Endometrial microvascular endothelial cells (primary cell): ENCODE data around the gene LMBRD1. TPM values are rescaled to one million over a fixed set of nuclear protein-coding genes. Genes with fewer than 3 reads are reported as not detected.
"Not testable (repeated sequence)": the region's sequence is repeated elsewhere in the genome, so short reads cannot be mapped to it uniquely, and the experiment has no call there.

Experiments used
- in situ Hi-C: cut with HindIII; loops from 2 replicates; pipeline ENCODE4 v1.10.0; 2017; ENCODE audit warnings: low sequenced_read_pairs, low pct_unique_long_range_greater_than_20kb; ENCODE audit errors: inconsistent ontology term
- total RNA-seq: library from RNA; depleted of rRNA; stranded (reverse); fragments of >200 nt; gene quantifications from one replicate; pipeline ENCODE4 v1.2.3, GENCODE V29; 2015; ENCODE audit errors: inconsistent ontology term

The LMBRD1 gene
- total RNA-seq, 1 donor from 2014 or later = 23.4 TPM

DNA sequence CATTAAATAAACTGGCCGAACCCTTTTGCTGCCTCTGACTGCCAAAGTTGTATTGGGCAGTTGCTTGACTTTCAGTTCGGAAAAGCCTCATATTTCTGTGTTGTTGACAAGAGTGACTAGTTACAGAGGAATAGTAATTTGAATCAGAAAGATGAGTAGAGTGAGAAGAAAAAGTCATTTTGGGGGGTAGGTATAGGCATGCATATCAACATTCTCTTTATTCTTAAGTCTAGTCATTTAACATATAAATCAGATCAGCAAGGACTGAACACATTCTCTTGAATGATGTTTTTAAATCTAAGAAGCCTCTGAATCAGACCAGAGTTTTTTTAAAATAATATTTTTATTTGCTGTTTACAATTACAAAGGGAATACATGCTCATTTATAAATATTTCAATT lies 4.9 kb upstream of the LMBRD1 start:
- in situ Hi-C loops = no loop called here

DNA sequence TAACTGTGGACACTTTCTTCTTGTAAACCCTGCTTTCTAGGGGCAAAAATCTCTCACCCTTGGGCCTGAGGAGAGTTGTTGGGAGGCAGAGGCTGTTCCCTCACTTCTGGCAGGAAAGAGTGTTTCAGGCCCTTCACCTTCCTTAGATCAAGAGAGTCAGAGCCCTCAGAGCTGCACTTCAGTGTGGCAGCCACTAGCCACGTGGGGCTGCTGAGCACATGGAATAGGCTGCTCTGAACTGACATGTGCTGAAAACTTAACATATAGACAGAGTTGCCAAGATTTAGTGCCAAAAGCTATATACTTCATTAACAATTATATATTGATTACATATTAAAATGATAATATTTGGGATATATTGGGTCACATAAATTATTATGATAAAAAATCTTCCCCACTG lies 4.4 kb upstream of the LMBRD1 start:
- in situ Hi-C loops = no loop called here

DNA sequence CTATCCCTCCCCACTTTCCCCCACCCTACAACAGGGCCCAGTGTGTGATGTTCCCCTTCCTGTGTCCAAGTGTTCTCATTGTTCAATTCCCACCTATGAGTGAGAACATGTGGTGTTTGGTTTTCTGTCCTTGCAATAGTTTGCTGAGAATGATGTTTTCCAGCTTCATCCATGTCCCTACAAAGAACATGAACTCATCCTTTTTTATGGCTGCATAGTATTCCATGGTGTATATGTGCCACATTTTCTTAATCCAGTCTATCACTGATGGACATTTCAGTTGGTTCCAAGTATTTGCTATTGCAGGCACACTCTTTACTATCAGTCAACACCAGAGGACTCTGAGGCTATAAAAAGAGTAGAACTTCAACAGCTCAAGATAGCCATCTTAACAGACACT lies 2.0 kb upstream of the LMBRD1 start:
- in situ Hi-C loops = not testable (repeated sequence)

DNA sequence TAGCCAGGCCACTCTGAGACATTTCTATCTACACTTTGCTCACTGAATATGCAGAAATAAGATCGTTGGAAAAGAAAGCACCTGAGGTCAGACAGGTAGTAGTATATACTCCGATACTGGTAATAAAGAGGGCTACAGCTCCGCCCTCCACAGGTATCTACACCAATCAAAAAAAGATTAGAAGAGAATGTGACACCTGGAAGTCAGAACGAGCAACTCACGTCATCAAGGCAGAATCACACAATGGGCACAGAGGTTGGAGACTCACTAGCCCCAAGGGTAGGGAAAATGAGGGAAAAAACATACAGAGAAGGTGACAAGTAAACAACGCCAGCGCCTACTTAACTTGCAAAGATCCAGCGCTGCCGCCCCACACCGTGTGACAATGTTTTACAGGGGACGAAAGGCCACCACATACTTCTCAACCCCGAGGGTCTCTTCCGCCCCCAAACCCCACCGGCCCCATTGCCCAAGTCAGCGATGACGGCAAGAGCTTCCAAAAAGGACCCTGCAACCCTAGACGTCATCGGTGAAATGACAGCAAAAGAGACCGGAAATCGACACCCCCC lies 653 bp downstream of the LMBRD1 start:
- in situ Hi-C loops = no loop called here

DNA sequence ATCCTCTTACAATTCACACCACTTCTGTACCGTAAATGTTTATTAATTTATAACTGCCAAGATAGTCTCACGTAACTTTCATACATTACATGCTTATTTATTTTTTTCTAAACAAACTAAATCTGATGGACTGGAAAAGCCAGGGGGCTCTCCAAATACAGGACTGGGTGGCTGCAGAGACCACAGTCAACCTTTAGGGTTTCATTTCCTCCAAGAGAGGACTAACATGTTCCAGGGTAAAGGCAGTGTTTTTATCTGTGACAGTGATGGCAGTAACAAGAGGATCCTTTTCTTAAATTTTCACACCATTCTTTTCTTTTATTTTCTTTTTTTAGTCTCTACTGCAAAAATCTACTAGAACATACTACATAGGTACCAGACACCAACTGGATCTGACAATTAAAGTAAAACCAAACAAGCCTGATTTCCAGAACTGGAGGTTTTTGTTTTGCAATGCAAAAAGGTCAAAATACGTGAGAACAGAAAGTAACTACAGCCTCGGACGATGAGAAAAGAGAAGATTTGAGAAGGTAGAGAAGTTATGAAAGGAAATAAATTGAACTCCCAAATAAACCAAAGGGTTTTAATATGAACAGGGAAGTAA lies 1.2 kb downstream of the LMBRD1 start:
- in situ Hi-C loops = no loop called here

DNA sequence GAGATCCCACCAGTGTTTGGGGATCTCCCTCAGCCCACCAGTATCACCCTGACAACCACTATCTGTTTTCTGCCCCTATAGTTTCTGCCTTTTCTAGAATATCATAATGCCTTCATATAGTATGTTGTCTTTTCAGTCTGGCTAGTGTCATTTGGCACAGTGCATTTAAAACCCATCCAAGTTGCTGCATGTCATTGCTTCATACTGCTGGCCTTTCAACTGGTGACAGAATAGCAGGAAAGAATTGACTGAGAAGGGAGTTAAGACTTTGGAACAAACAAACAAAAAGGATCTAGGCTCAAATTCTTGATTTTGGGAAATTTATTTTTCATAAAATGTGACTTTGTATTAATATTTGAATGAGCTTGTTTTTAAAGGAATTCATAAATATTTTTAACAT lies 4.5 kb downstream of the LMBRD1 start:
- in situ Hi-C loops = no loop called here

DNA sequence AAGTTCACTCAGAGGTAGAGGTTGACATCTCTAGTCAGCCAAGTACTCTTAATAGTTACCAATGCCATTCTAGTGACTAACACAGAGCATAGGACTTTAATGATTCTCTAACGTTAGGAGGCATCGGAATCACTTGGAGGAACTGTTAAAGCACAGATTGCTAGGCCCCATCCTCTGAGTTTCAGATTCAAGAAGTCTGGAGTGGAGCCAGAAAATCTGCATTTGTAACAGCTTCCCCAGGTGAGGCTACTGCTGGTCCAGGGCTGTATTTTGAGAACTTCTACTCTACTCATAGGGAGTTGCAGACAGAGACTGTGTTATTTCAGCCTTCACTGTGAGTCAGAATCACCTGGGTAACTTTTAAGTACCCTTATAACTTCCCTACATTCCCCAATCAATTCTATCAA lies 5.7 kb downstream of the LMBRD1 start:
- in situ Hi-C loops = no loop called here

DNA sequence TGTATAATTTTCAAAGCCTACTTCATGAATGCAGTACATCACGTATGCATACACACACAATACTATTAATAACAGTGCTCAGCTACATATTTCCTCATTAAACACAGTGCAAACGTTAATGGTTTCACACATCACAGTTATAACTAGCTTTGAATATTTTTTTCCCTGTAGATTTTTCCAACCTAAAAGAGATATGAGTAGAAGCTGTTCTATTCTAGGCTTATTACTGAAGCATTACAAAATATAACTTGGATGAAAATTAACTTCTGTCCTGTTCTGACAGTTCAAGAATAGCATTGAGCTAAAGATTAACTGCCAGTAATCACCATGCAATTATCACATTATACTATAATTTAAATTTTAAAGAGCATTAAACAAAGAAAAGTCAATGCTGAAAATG lies 6.2 kb downstream of the LMBRD1 start:
- in situ Hi-C loops = no loop called here

DNA sequence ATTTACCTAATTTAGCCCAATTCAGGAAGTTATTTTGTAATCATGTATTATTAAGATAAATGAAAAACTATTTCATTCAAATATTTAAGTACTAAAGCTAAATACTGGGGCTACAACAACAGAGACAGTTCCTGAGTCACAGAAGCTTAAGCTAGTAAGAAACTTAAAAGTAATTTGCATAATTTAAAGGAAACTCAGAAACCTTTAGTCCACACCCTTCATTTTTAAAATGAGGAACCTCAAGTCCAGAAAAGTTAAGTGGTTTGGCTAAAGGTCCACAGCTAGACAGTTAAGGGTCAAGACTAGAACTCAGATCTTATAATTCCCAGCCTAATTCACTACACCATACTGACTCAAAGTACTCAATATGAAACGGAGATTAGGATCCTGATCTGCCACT lies 7.2 kb downstream of the LMBRD1 start:
- in situ Hi-C loops = no loop called here

DNA sequence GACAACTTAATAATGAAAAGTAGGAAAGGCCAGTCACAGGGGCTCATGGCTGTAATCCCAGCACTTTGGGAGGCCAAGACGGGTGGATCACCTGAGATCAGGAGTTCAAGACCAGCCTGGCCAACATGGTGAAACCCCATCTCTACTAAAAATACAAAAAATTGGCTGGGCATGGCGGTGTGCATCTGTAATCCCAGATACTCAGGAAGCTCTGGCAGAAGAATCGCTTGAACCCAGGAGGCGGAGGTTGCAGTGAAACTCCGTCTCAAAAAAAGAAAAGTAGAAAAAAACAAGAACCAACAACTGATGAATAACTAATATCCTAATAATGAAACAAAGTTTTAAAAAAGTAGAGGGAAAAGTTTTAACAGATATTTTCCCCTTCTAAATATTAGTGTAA lies 9.4 kb downstream of the LMBRD1 start:
- in situ Hi-C loops = not testable (repeated sequence)

DNA sequence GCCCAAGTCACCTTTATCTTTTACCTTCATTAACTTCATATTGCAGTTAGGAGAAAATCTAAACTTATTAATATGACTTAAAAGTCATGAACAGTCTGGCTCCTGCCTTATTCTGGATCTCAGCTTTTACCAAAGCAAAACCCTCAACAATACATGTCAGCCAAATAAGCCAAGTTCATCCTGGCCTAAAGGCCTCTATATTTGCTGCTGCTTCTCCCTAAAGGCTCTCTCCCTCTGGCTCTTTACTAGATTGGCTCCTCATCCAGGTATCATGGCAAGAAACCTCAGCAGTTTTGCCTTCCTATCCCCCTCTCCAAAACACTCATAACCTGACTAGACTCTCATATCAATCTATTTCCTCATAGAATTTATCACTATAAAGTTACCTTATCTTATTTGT lies 11.1 kb downstream of the LMBRD1 start:
- in situ Hi-C loops = no loop called here

DNA sequence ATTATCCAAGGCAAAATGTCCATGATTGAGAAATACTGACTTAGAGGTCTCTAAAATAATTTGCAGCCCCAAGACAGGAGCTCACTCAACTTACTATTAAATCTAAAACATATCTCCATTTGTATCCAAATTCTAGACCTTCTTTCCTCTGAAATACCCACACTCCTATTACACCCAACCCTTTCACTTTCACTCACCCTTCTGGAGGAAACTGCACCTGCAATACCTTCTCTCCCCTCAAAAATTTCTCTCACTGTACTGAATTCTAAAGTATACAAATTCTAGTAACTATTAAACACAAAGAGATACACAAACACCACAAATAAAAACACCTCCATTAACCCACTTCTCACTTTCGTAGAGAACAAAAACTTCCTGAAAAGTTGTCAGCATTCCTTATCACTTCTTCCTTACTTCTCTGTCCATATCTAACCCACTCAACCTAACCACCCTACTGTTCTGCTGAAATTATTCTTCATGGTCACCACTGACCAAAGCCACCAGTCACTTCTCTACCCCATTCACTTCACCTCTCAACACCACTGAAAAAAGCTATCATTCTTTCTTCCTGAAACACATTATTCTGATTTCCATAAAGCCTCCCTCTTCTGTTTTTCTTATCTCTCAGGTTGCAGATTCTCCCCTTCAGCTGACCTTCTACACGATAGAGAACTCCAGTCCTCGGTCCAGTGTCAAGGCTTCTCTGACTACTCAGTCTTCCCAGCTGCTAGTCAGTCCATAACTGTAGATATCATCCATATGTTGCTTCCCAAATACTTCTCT lies 12.0 kb downstream of the LMBRD1 start:
- in situ Hi-C loops = no loop called here

DNA sequence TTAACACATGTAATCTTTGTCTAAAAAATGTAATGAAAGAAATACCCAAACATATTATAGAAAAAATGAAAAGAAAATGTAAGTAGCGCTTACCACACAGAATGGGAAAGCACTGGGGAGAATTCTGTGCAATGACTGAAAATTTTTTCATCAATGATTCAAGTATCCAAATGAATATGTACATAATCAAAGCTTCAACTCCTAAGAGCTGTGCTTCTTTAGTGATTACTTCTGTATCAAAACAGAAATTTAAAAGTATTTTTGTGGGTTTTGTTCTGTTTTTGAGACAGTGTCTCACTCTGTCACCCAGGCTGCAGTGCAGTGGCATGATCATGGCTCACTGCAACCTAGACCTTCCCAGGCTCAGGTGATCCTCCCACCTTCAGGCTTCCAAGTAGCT lies 13.7 kb downstream of the LMBRD1 start:
- in situ Hi-C loops = no loop called here

DNA sequence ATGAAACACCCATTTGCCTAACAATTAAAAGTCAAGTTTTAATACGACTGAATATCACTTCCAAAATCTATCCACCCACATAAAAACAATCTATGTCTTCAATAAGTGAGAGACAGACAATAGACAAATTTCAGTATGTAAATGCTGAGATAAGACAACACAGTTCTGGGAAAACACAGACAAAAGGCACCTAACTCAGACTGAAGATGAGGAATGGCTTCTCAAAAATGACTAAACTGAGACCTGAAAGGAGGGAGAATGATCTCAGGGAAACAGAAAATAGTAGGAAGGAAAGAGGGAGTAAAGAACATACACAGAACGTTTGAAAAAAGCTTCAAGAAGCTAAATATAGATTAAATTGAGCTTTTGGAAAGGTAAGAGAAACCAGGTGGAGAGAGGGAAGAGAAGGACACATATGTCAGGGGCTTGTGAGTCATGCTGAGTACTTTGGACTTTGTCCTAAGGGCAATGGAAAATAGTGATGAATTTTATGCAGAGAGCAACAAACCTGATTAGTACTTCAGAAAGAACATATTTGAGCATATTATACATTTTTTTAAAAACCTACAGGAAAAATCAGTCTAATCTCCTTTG lies 16.1 kb downstream of the LMBRD1 start:
- in situ Hi-C loops = no loop called here

DNA sequence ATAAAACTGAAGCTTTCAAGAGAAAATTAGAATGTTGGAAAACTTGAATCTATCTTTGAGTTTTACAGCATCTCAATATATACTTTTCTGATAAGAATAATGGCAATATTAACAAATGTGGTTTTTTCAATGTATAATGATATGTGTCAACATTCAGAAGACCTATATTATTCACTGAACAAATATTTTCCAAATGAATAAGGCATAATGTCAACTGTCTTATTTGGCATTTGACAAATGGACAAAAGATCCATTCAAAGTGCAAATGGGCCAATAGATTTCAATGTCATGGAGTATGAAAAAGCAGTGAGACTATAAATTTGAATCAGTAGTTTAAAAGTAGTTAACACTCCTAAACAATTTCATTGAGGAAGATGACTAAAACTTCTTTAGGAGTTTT lies 20.9 kb downstream of the LMBRD1 start:
- in situ Hi-C loops = no loop called here

DNA sequence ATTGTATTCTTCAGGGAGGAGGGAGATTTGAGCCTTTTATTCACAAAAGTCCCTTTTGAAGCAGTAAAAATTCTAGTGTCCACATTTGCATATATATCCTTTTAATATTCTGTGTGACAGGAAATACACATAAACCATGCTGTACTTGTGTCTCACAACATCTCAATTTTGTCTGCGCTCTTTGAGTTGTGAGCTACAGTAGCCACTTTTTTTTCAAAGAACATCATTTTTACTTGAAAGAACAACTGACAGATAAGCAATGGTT lies 21.3 kb downstream of the LMBRD1 start:
- in situ Hi-C loops = no loop called here

DNA sequence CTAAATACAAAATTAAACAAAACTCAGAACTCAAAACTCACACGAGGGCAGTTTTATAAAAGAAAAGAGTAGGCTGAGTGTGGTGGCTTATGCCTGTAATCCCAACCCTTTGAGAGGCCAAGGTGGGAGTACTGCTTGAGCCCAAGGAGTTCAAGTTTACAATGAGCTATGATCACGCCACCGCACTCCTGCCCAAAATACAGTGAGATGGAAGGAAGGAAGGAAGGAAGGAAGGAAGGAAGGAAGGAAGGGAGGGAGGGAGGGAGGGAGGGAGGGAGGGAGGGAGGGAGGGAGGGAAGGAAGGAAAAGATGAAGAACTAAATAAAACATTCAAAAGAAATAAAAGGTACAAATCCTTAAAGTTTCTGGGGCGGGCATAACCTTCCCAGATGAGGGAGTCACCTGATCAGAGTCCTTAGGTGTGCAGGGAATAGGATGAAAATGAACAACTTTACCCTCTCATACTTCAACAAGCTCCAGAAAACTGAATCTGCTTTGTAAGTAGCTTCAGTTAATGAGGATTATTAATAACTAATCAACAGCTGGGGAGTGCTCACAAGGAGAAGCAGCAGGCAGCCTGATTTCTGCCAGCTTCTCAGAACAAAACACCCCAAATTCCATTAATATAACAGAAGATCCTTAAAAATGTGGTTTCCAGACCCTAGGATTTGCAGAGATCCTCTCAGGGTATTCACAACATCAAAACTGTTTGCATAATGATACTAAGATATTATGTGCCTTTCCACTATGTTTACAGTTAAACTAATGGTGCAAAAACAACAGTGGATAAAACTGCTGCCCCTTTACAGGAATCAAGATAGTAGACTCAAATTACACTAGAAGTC lies 21.8 kb downstream of the LMBRD1 start:
- in situ Hi-C loops = no loop called here

DNA sequence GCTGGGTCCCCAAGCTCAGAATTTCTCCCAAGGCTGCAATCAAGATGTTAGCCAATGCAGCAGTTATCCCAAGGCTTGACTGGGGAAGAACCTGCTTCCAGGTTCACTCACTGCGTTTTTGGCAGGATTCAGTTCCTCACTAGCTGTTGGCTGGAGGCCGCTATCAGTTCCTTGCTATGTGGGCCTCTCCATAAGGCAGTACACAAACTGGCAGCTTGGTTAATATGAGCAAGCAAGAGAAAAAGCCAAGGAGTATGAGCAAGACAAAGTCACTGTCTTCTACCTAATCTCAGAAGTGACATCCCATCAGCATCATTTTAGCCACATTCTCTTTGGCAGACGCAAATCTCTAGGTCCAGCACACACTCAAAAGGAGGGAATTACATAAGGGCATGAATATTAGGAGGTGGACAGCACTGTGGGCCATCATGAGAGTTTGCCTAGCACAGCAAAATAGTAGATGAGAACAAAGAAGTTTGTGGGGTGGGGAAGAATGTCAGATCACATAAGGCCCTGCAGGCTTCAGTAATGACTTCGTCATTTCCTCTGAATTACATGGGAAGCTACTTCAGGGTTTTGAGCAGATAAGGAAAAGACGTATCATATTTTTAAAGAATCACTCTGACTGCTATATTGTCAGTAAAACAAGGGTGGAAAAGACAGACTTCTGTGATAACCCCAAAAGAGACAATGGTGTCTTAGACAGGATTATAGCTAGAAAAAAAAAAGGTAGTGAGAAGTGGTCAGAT lies 25.5 kb downstream of the LMBRD1 start:
- in situ Hi-C loops = no loop called here

DNA sequence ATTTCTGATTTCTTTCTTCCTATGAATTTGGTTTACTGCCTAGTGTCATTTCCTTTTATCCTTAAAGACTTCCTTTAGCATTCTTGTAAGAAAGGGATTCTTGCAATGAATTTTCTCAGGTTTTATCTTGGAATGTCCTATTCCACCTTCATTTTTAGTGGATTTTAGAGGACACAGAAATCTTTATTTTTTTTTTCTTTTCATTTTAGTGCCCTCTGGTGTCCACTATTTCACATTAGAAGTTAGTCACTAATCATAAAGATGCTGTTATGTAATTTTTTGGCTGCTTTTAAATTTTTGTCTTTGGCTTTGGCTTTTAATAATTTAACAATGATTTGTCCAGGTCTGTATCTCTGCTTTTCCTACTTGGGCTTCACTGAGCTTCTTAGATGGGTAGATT lies 28.1 kb downstream of the LMBRD1 start:
- in situ Hi-C loops = no loop called here
